Stomach smooth muscle (tissue), 2 donors: Measurements from ENCODE around the gene FOXE1.

Experiments used
- H3K27ac ChIP-seq: one replicate; pipeline ENCODE4 v1.7.0; 2013; ENCODE audit warnings: mild to moderate bottlenecking, low read length, inconsistent platforms
- H3K27me3 ChIP-seq, 2 donors: one replicate each; pipeline ENCODE4 v1.7.0; 2013; ENCODE audit warnings: low read length in 2 of 2; ENCODE audit not compliant: insufficient read depth in 2 of 2, control insufficient read depth in 1 of 2
- H3K36me3 ChIP-seq, 2 donors: one replicate each; pipeline ENCODE4 v1.7.0; 2013; ENCODE audit warnings: low read length in 2 of 2; ENCODE audit not compliant: control insufficient read depth in 2 of 2, insufficient read depth in 2 of 2
- H3K4me1 ChIP-seq: one replicate; pipeline ENCODE4 v1.7.0; 2013; ENCODE audit warnings: low read length; ENCODE audit not compliant: control insufficient read depth, insufficient read depth
- H3K4me3 ChIP-seq, 2 donors: one replicate each; pipeline ENCODE4 v1.7.0; 2013; ENCODE audit warnings: low read length in 2 of 2
- H3K9ac ChIP-seq, 2 donors: one replicate each; pipeline ENCODE4 v1.7.0; 2013; ENCODE audit warnings: low read length in 2 of 2, mild to moderate bottlenecking in 1 of 2
- H3K9me3 ChIP-seq, 2 donors: one replicate each; pipeline ENCODE4 v1.7.0; 2013; ENCODE audit warnings: low read length in 2 of 2; ENCODE audit not compliant: control insufficient read depth in 2 of 2
- donor health status: healthy.
- donor health status: Pancreatic carcinoma.

FOXE1 gene

DNA sequence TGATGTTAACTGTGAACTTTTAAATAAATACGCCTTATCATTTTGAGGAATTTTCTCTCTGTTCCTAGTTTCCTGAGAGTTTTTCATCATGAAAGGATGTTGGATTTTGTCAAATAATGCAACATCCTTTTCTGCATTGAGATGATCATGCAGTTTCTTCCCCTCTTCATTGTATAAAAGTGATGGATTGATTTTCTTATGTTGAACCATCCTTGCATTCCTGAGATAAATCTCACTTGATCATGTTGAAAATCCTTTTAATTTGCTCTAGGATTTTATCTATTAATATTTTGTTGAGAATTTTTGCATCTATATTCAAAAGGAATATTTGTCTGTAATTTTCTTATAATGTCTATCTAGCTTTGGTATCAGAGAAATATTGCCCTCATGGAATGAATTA, 13.3 kb downstream of the FOXE1 start:
- H3K4me3 ChIP-seq, result no peak overlapping the region
- no peaks in the 10 kb centered on the region for H3K4me1 ChIP-seq
- H3K9me3 ChIP-seq, result peaks cover 0 to 10% of the 10 kb centered on the region in 2 donors
- no peak overlapping the region for H3K9ac ChIP-seq
- no peak overlapping the region for H3K27ac ChIP-seq
- no peaks in the 10 kb centered on the region for H3K36me3 ChIP-seq
- H3K27me3 ChIP-seq, result peaks cover 6 to 12% of the 10 kb centered on the region in 2 donors

DNA sequence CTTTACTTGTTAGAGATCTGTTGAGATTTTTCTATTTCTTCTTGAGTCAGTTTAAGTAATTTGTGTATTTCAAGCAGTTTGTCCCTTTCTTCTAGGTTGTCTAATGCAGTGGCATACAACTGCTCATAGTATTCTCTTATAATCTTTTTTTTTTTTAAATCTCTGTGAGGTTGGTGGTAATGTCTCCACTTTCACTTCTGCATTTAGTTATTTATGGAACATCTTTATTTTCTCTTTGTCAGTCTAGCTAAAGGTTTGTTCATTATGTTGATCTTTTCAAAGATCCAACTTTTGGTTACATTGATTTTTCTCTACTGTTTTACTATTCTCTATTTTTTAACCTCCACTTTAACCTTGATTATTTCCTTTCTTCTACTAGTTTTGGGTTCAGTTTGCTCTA, 13.8 kb downstream of the FOXE1 start:
- H3K9ac ChIP-seq, result no peak overlapping the region
- H3K36me3 ChIP-seq, result no peaks in the 10 kb centered on the region
- no peak overlapping the region for H3K27ac ChIP-seq
- no peak overlapping the region for H3K4me3 ChIP-seq
- peaks cover 0 to 10% of the 10 kb centered on the region in 2 donors for H3K9me3 ChIP-seq
- H3K4me1 ChIP-seq, result no peaks in the 10 kb centered on the region
- peaks cover 6 to 10% of the 10 kb centered on the region in 2 donors for H3K27me3 ChIP-seq

- H3K4me3 ChIP-seq, result no peak overlapping the region
- H3K9ac ChIP-seq, result no peak overlapping the region
- peaks cover 0 to 6% of the 10 kb centered on the region in 2 donors for H3K27me3 ChIP-seq
- H3K9me3 ChIP-seq, result peaks cover 4 to 10% of the 10 kb centered on the region in 2 donors
- no peaks in the 10 kb centered on the region for H3K36me3 ChIP-seq
- no peaks in the 10 kb centered on the region for H3K4me1 ChIP-seq
- no peak overlapping the region for H3K27ac ChIP-seq
These were observed 15.8 kb downstream of the FOXE1 start for GRCh38 chr9:97868859-97869258.

DNA sequence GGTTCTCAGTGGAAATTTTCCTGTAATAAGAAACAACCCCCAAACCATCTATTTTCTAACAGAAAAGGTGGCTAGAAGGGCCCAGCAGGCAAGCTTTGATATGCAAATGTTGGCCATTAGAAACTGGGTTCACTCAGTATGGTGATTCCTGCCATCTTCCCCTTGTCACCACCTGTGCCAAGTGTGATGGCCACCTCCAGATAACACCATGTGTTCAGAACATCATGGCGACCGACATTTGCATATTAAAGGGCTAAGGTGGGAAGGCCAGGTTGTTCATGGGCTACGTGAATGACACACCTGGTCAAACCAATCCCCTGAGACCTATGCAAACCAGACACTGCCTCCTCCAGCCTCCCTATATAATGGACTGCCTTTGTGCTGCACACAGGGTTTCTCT, 20.4 kb downstream of the FOXE1 start:
- no peaks in the 10 kb centered on the region for H3K36me3 ChIP-seq
- H3K9me3 ChIP-seq, result peaks cover 3 to 4% of the 10 kb centered on the region in 2 donors

DNA sequence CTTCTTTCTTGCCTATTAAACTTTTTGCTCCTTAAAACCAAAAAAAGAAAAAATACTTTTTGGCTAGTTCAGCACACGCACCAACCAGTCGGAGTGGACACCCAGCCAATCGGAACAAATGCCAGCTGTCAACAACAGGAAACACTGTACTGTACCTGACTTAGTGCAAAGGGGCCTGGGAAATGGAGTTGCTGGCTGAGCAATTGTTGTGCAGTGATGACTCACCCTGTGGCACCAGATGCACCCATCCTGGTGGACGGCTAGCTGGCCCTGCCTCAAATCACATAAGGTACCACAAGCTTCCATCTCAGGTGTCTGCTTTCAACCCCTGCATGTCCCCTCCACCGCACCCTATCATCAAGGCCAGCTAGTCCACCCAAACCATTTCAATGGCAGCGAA, 20.9 kb downstream of the FOXE1 start:
- H3K9me3 ChIP-seq, result peaks cover 1 to 4% of the 10 kb centered on the region in 2 donors
- H3K36me3 ChIP-seq, result no peaks in the 10 kb centered on the region
- no peak overlapping the region for H3K27ac ChIP-seq
- peaks cover 4% of the 10 kb centered on the region for H3K4me1 ChIP-seq
- H3K4me3 ChIP-seq, result no peak overlapping the region
- H3K9ac ChIP-seq, result no peak overlapping the region
- H3K27me3 ChIP-seq, result peaks cover 0 to 1% of the 10 kb centered on the region in 2 donors

More for the DNA sequence above, 20.4 kb downstream of the FOXE1 start:
- Histone ChIP-seq H3K4me3 (no peak overlapping the region), H3K27ac (no peak overlapping the region), H3K27me3 (peaks cover 0 to 3% of the 10 kb centered on the region in 2 donors), H3K4me1 (peaks cover 4% of the 10 kb centered on the region), H3K9ac (no peak overlapping the region)

DNA sequence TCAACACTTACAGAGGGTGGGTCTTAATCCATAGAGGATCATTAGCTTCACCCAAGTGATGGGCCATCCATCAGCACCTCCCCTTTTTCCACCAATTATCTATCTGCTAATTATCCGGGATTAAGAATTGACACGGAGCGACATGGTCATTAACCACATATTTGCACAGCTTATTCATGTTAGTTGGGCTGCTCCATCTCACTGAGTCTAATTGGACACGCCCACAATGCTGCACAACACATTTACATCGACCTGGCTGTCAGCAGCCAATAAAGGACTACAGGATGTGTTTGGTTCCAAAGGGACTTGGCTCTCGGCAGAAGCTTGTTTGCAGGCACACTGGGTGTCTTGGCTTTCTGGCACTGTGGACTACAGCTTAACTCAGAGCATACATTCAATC, 21.6 kb downstream of the FOXE1 start:
- H3K9ac ChIP-seq, result no peak overlapping the region
- peaks cover 4% of the 10 kb centered on the region for H3K4me1 ChIP-seq
- no peaks in the 10 kb centered on the region for H3K27me3 ChIP-seq
- peaks cover 0 to 4% of the 10 kb centered on the region in 2 donors for H3K9me3 ChIP-seq
- no peaks in the 10 kb centered on the region for H3K36me3 ChIP-seq
- no peak overlapping the region for H3K4me3 ChIP-seq
- no peak overlapping the region for H3K27ac ChIP-seq

DNA sequence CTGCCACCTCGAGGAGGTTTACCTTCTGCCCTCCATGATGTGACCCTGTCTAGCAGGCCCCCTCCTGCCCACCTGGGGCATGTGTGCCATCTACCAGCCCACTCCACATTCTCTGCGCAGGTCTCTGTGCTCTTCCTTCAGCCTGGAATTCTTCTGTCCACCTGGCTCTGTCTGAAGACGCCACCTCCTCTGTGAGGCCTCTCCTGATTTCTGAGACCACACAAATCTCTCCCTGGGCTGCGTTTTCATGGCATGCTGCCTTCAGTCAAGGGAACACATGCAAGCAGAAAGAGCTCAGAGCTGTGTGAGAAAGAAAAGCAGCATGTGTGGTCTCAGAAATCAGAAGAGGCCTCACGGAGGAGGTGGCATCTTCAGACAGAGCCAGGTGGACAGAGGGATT, 22.1 kb downstream of the FOXE1 start:
- H3K36me3 ChIP-seq, result no peaks in the 10 kb centered on the region
- H3K9me3 ChIP-seq, result peaks cover 0 to 4% of the 10 kb centered on the region in 2 donors
- no peak overlapping the region for H3K9ac ChIP-seq
- no peaks in the 10 kb centered on the region for H3K27me3 ChIP-seq
- peaks cover 4% of the 10 kb centered on the region for H3K4me1 ChIP-seq
- H3K27ac ChIP-seq, result no peak overlapping the region
- no peak overlapping the region for H3K4me3 ChIP-seq

GRCh38 chr9:97876061-97876460, 23.0 kb downstream of the FOXE1 start:
- Histone ChIP-seq H3K27me3 (no peaks in the 10 kb centered on the region), H3K4me3 (no peak overlapping the region), H3K36me3 (no peaks in the 10 kb centered on the region), H3K4me1 (peaks cover 4% of the 10 kb centered on the region), H3K9ac (no peak overlapping the region), H3K9me3 (peaks cover 0 to 4% of the 10 kb centered on the region in 2 donors), H3K27ac (no peak overlapping the region)

- no peak overlapping the region for H3K27ac ChIP-seq
- H3K4me1 ChIP-seq, result peaks cover 4% of the 10 kb centered on the region
- no peaks in the 10 kb centered on the region for H3K27me3 ChIP-seq
- no peak overlapping the region for H3K9ac ChIP-seq
- no peak overlapping the region for H3K4me3 ChIP-seq
- H3K36me3 ChIP-seq, result no peaks in the 10 kb centered on the region
- H3K9me3 ChIP-seq, result no peaks in the 10 kb centered on the region
These were observed 27.3 kb downstream of the FOXE1 start for GRCh38 chr9:97880336-97880735.

DNA sequence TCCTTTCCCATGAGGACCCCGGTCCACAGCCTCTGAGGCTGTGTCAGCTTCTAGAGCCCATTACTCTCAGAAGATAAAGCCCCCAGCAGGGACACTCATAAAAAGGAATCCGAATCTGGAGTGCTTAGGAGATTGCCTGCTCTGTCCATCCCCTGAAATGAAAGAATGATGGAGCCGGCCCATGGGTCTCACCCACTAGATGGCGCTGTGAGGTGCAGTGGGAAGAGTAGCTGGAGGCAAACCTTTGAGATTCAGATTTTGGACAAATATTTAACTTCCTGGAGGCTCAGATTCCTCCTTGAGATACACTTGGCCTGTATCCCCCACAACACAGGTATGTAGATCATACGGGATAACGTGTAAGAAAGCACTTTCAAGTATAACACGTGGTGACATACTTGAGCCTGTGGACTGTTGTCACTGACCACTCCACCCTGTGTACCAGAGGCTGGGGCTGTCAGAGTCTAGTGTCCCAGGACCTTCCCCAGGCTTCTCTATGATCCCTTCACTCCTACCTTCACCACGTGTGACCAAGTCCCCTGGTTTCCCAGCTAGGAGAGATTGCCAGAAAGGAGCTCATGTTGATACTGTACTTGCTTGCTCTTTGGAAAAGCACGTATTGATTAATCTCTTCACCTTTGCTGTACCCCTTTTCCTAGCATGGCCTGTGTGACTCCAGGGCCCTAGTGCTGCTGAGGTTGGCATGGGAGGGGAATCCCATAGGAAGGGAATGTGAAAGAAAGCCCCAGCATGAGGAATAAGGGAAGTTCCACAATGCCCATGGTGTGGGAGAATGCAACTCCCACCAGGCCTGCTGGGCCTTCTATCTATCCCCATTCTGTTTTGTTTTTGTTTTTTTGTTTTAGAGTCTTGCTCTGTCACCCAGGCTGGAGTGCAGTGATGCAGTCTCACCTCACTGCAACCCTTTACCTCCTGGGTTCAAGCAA, 37.2 kb downstream of the FOXE1 start:
- Histone ChIP-seq H3K4me1 (no peaks in the 10 kb centered on the region), H3K36me3 (no peaks in the 10 kb centered on the region), H3K9ac (no peak overlapping the region), H3K4me3 (no peak overlapping the region), H3K27me3 (peaks cover 0 to 2% of the 10 kb centered on the region in 2 donors), H3K9me3 (peaks cover 0 to 4% of the 10 kb centered on the region in 2 donors), H3K27ac (no peak overlapping the region)

DNA sequence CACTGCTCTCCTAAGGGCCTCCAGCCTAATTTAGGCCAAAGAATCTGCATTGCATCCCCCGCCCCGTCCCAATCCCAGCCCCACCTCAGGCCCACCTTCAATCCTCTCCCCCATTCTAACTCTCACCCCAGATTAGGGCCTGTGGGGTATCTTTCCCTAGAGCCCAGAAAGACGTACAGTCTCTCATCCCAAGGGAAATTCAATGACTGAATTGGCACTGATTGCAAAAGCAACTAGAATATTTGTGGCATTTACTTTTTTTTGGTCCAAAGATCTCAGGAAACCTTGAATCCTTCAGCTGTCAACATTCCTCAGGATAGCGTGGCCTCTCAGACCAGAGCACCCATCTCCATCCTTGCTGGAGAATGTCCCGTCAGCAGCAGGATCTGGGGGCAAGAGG, 38.7 kb downstream of the FOXE1 start:
- Histone ChIP-seq H3K27ac (no peak overlapping the region), H3K27me3 (peaks cover 0 to 2% of the 10 kb centered on the region in 2 donors), H3K36me3 (peaks cover 0 to 5% of the 10 kb centered on the region in 2 donors), H3K4me1 (no peaks in the 10 kb centered on the region), H3K4me3 (no peak overlapping the region), H3K9ac (no peak overlapping the region), H3K9me3 (peaks cover 0 to 4% of the 10 kb centered on the region in 2 donors)
